H1 (cell line): ENCODE measurements around the gene CUX1. TPM values are rescaled to one million over a fixed set of nuclear protein-coding genes. Genes with fewer than 3 reads are reported as not detected.

Experiments
- CTCF ChIA-PET: fragments of 300-600 bp; sonication (Branson Sonifier 250); formaldehyde crosslinking; loops from one replicate; lab custom pipeline; 2021; ENCODE audit not compliant: partially characterized antibody; lab: Charles Lee
- POLR2A ChIA-PET: fragments of 300-600 bp; sonication (Branson Sonifier 250); formaldehyde crosslinking; loops from one replicate; lab custom pipeline; 2021; ENCODE audit warnings: inconsistent platforms; ENCODE audit not compliant: partially characterized antibody; lab: Charles Lee
- DNase-seq, 2 experiments: peaks; one replicate each; pipeline versions ENCODE4 v3.0.0 to v3.0.0-alpha.2; 2010 to 2022; ENCODE audit warnings: low spot score in 2 of 2, low read depth in 1 of 2, mixed read lengths in 1 of 2
- FAIRE-seq: peaks from 2 replicates; lab custom pipeline; 2011; peaks lifted over from hg19 to GRCh38; lab: Jason Lieb, UNC
- H2AFZ ChIP-seq: 2 replicates; pipeline ENCODE4 v1.8.1; 2012; ENCODE audit warnings: low read length, inconsistent platforms
- H2AK5ac ChIP-seq: 2 replicates; pipeline ENCODE4 v1.6.1; 2013; ENCODE audit warnings: low read depth, low read length
- H2BK120ac ChIP-seq: replicated peaks from 2 replicates; pipeline ENCODE3; 2013; ENCODE audit warnings: low read depth, low read length, inconsistent platforms
- H2BK12ac ChIP-seq: 2 replicates; pipeline ENCODE4 v1.6.1; 2013; ENCODE audit warnings: low read depth, low read length
- H2BK15ac ChIP-seq: 2 replicates; pipeline ENCODE4 v1.6.1; 2013; ENCODE audit warnings: low read length
- H2BK20ac ChIP-seq: 2 replicates; pipeline ENCODE4 v1.6.1; 2013; ENCODE audit warnings: low read length
- H2BK5ac ChIP-seq: 2 replicates; pipeline ENCODE4 v1.6.1; 2013; ENCODE audit warnings: low read depth, low read length
- H3K14ac ChIP-seq: 2 replicates; pipeline ENCODE4 v1.6.1; 2013; ENCODE audit warnings: inconsistent platforms; ENCODE audit not compliant: insufficient read length
- H3K18ac ChIP-seq: 2 replicates; pipeline ENCODE4 v1.6.1; 2013; ENCODE audit warnings: low read length; ENCODE audit errors: extremely low read depth
- H3K23ac ChIP-seq: 2 replicates; pipeline ENCODE4 v1.6.1; 2013; ENCODE audit warnings: inconsistent platforms; ENCODE audit not compliant: insufficient read length
- H3K23me2 ChIP-seq: 2 replicates; pipeline ENCODE4 v1.6.1; 2013; ENCODE audit warnings: low read depth, low read length
- H3K27ac ChIP-seq: 2 replicates; pipeline ENCODE4 v1.6.1; 2011; ENCODE audit warnings: low read depth, low read length, inconsistent platforms
- H3K27me3 ChIP-seq, 4 experiments: replicated peaks in 1 of 4; 1 replicate in 1 of 4; 2 replicates in 3 of 4; pipeline versions ENCODE4 v1.6.1 to v1.8.1; 2011 to 2013; ENCODE audit warnings: low read length in 3 of 4, mild to moderate bottlenecking in 3 of 4, inconsistent platforms in 2 of 4, mixed read lengths in 2 of 4, moderate library complexity in 1 of 4; ENCODE audit not compliant: control insufficient read depth in 3 of 4, insufficient read depth in 3 of 4; ENCODE audit errors: extremely low read depth in 1 of 4
- H3K36me3 ChIP-seq, 4 experiments: 2 replicates each; pipeline versions ENCODE4 v1.6.1 to v1.8.1; 2011 to 2013; ENCODE audit warnings: mild to moderate bottlenecking in 4 of 4, low read length in 3 of 4, moderate library complexity in 2 of 4, control low read depth in 1 of 4, inconsistent platforms in 1 of 4; ENCODE audit not compliant: insufficient read depth in 4 of 4, control insufficient read depth in 2 of 4
- H3K4ac ChIP-seq: replicated peaks from 2 replicates; pipeline ENCODE3; 2013; ENCODE audit warnings: low read length, low read depth, mixed read lengths, inconsistent platforms; ENCODE audit not compliant: insufficient read length
- H3K4me1 ChIP-seq, 4 experiments: replicated peaks in 1 of 4; 1 replicate in 1 of 4; 2 replicates in 3 of 4; pipeline versions ENCODE4 v1.6.1 to v1.8.1; 2011 to 2013; ENCODE audit warnings: low read length in 3 of 4, inconsistent platforms in 2 of 4, mixed read lengths in 1 of 4; ENCODE audit not compliant: insufficient read depth in 4 of 4, control insufficient read depth in 3 of 4
- H3K4me2 ChIP-seq, 2 experiments: 2 replicates each; pipeline versions ENCODE4 v1.6.1 to v1.8.1; 2011 to 2013; ENCODE audit warnings: low read depth in 2 of 2, low read length in 2 of 2, control low read depth in 1 of 2, inconsistent platforms in 1 of 2, mild to moderate bottlenecking in 1 of 2; ENCODE audit not compliant: insufficient read depth in 1 of 2
- H3K4me3 ChIP-seq, 4 experiments: fragments of 200-600, 300-600 bp in 1 of 4; sonication (generic), shearing (Covaris generic), sonication (Bioruptor Twin) in 1 of 4; 2 replicates each; pipeline versions ENCODE4 v1.5.1 to v1.8.1; 2011 to 2016; ENCODE audit warnings: low read length in 4 of 4, low read depth in 3 of 4, control low read depth in 2 of 4, inconsistent platforms in 2 of 4, mild to moderate bottlenecking in 2 of 4, mixed read lengths in 1 of 4, moderate library complexity in 1 of 4; ENCODE audit not compliant: insufficient read depth in 2 of 4; ENCODE audit errors: extremely low read depth in 1 of 4
- H3K56ac ChIP-seq: replicated peaks from 2 replicates; pipeline ENCODE3; 2013; ENCODE audit warnings: low read depth, mild to moderate bottlenecking, mixed read lengths, low read length, inconsistent platforms; ENCODE audit not compliant: insufficient read length
- H3K79me1 ChIP-seq: 2 replicates; pipeline ENCODE4 v1.6.1; 2013; ENCODE audit warnings: low read depth, low read length, control low read depth
- H3K79me2 ChIP-seq, 2 experiments: 2 replicates each; pipeline versions ENCODE4 v1.6.1 to v1.8.1; 2012 to 2013; ENCODE audit warnings: low read length in 2 of 2, mild to moderate bottlenecking in 2 of 2, inconsistent platforms in 1 of 2; ENCODE audit not compliant: insufficient read depth in 2 of 2, control insufficient read depth in 1 of 2
- H3K9ac ChIP-seq, 4 experiments: replicated peaks in 1 of 4; 1 replicate in 1 of 4; 2 replicates in 3 of 4; pipeline versions ENCODE4 v1.6.1 to v1.8.1; 2011 to 2013; ENCODE audit warnings: low read depth in 3 of 4, low read length in 3 of 4, control low read depth in 2 of 4, mild to moderate bottlenecking in 2 of 4, moderate library complexity in 2 of 4, inconsistent platforms in 1 of 4; ENCODE audit errors: extremely low read depth in 1 of 4
- H3K9me3 ChIP-seq, 2 experiments: 2 replicates each; pipeline versions ENCODE4 v1.6.1 to v1.8.1; 2012 to 2013; ENCODE audit warnings: mild to moderate bottlenecking in 2 of 2, moderate library complexity in 2 of 2, control low read depth in 1 of 2, inconsistent platforms in 1 of 2, low read depth in 1 of 2, low read length in 1 of 2, mixed read lengths in 1 of 2; ENCODE audit not compliant: insufficient read depth in 2 of 2
- H4K20me1 ChIP-seq, 2 experiments: replicated peaks in 1 of 2; 2 replicates each; pipeline versions ENCODE3 to v1.8.1; 2011 to 2013; ENCODE audit warnings: inconsistent platforms in 2 of 2, low read length in 2 of 2, mild to moderate bottlenecking in 1 of 2; ENCODE audit not compliant: insufficient read depth in 2 of 2, control insufficient read depth in 1 of 2
- H4K5ac ChIP-seq: 2 replicates; pipeline ENCODE4 v1.6.1; 2013; ENCODE audit warnings: low read length, low read depth, mixed read lengths, inconsistent platforms; ENCODE audit not compliant: insufficient read length
- H4K8ac ChIP-seq: 2 replicates; pipeline ENCODE4 v1.8.0; 2013; ENCODE audit warnings: mild to moderate bottlenecking, moderate library complexity, low read length, inconsistent platforms; ENCODE audit not compliant: insufficient read depth; ENCODE audit errors: extremely low read depth
- H4K91ac ChIP-seq: replicated peaks from 2 replicates; pipeline ENCODE3; 2013; ENCODE audit warnings: low read length, mixed read lengths, inconsistent platforms; ENCODE audit not compliant: insufficient read length
- CBX5 ChIP-seq: fragments of 300-800, 300-1000 bp; sonication (generic); IDR thresholded peaks from 2 replicates; pipeline ENCODE4 v1.7.1; 2016; ENCODE audit warnings: antibody characterized with exemption, low read length, low read depth
- CBX8 ChIP-seq: fragments of 300-800, 300-1000 bp; sonication (generic); IDR thresholded peaks from 2 replicates; pipeline ENCODE4 v1.7.1; 2016; ENCODE audit warnings: low read depth, low read length, borderline replicate concordance
- EP300 ChIP-seq, 2 experiments: IDR thresholded peaks; 1 replicate in 1 of 2; 2 replicates in 1 of 2; pipeline ENCODE4 v1.6.1; 2011 to 2012; ENCODE audit warnings: low read depth in 2 of 2, low read length in 2 of 2, mild to moderate bottlenecking in 2 of 2, borderline replicate concordance in 1 of 2, inconsistent platforms in 1 of 2, moderate library complexity in 1 of 2
- GABPA ChIP-seq: IDR thresholded peaks from 2 replicates; pipeline ENCODE4 v1.6.1; 2011; ENCODE audit warnings: mild to moderate bottlenecking, low read length, moderate library complexity, borderline replicate concordance; ENCODE audit not compliant: insufficient read depth
- JUND ChIP-seq: IDR thresholded peaks from 2 replicates; pipeline ENCODE4 v1.6.1; 2011; ENCODE audit warnings: mild to moderate bottlenecking, improper control_type of control experiment, low read length
- RBBP5 ChIP-seq: IDR thresholded peaks from 2 replicates; pipeline ENCODE4 v1.7.1; 2012; ENCODE audit warnings: low read depth, mild to moderate bottlenecking, inconsistent platforms, low read length, moderate library complexity, borderline replicate concordance
- SIN3A ChIP-seq, 2 experiments: IDR thresholded peaks in 1 of 2; conservative IDR thresholded peaks in 1 of 2; 2 replicates each; pipeline ENCODE4 v1.6.1; 2011 to 2012; ENCODE audit warnings: low read length in 2 of 2, improper control_type of control experiment in 1 of 2, low read depth in 1 of 2, mild to moderate bottlenecking in 1 of 2
- SIX5 ChIP-seq: IDR thresholded peaks from 2 replicates; pipeline ENCODE4 v1.6.1; 2011; ENCODE audit warnings: mild to moderate bottlenecking, low read depth, low read length
- TEAD4 ChIP-seq: IDR thresholded peaks from 2 replicates; pipeline ENCODE4 v1.6.1; 2012; ENCODE audit warnings: low read depth, low read length, inconsistent platforms, mixed read lengths
- ZNF274 ChIP-seq: IDR thresholded peaks from 2 replicates; pipeline ENCODE4 v1.7.0; 2012; ENCODE audit warnings: low read length, borderline replicate concordance; ENCODE audit errors: extremely low read depth
- WGBS, 2 experiments: shearing (Covaris generic) in 1 of 2; methylation state at CpG; one replicate each; pipeline versions ENCODE4 v1.1.6 to v1.1.7; 2013 to 2015; ENCODE audit warnings: low lambda C conversion rate in 2 of 2, mixed read lengths in 2 of 2, inconsistent platforms in 1 of 2, low coverage in 1 of 2, missing lambda C conversion rate in 1 of 2; ENCODE audit not compliant: insufficient replicate concordance in 2 of 2, insufficient coverage in 1 of 2, insufficient read length in 1 of 2; ENCODE audit errors: extremely low coverage in 1 of 2, missing lambda C conversion rate in 1 of 2; 5-methylcytosine and 5-hydroxymethylcytosine counted together
- polyA plus RNA-seq, 7 experiments: library from polyadenylated mRNA; depleted of rRNA in 3 of 7; stranded (reverse) in 5 of 7; unstranded in 2 of 7; fragments of >200 nt in 5 of 7; fragments of 200-250 nt in 2 of 7; gene quantifications; 1 replicate in 5 of 7; 2 replicates in 1 of 7; 4 replicates in 1 of 7; pipeline versions ENCODE4 v1.2.1 to v1.2.3, GENCODE V29; 2011 to 2013; ENCODE audit warnings: missing spikeins in 2 of 7, mixed read lengths in 2 of 7
- total RNA-seq: library from RNA; stranded (reverse); fragmentation: NEBNext Ultra II Directional; extraction: Animal tissue kit (Norgen Biotek cat#: 25700); gene quantifications from 2 replicates; pipeline ENCODE4 v1.2.1, GENCODE V29; 2021

The CUX1 gene
- total and polyA plus RNA-seq, 2 of the 8 experiments (the other 6 are each of a cell fraction or from before 2014, with no cell fraction given), result 21.6 to 65.9 TPM

DNA sequence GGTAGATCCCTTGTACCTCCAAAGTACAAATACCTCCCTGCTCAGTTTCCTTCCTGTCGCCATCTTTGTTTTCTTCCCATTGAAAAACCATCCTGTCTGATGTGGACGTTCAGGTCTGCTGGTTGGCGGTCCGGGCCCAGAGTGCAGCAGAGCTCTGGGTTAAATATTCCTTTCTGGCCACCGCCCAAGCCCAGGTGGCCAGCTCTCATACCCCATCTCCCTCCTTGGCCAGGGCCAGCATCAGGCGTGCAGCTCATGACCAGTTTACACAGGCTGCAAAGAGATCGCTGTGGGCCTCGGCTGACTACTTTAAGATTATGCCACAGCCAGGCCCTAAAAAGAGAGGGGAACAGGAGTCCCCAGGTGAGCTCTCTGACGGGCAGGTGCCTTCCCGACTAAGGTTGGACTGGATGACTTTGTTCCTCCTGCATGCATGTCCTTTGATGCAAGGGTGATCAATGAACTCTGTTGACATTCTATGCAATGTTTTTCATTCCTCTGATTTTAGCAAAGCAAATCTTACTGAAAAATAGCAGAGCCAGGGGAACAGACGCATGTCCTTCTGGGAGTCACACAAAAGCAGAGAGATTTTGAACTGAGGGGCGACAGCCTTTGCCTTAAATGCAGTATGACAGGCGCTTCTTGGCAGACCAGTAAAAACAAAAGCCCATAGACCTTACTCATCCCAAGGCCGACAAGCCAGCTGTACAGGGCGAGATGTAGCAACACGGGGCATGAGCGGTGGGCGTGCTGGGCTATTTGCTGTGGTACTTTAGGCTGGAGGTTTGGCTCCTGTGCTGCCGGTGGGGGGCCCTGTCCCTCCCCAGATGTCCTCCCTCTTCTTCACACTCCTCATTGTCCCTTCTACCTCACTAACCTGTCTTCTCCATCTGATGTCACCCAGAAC lies 435.9 kb downstream of the CUX1 start:
- DNase-seq, result no peak
- Histone ChIP-seq H3K4me1 (peaks cover 0 to 6% (median 0%) of the 10 kb centered on the region in 4 experiments; a peak in 3 of 7 replicates), H2BK20ac (no peak overlapping the region)
- TF ChIP-seq TEAD4 (no peak), GABPA (no peak), ZNF274 (no peak), RBBP5 (no peak), EP300 (IDR thresholded peaks at IDR 0.05; ENCODE audit: borderline replicate concordance in 1 of 2, low read depth in 2 of 2, low read length in 2 of 2) (no peak), SIN3A (conservative IDR thresholded peaks at IDR 0.05 in 1 of 2, IDR thresholded peaks at IDR 0.05 in 1 of 2; ENCODE audit: low read depth in 1 of 2, low read length in 2 of 2) (no peak), CBX8 (no peak), SIX5 (no peak), JUND (no peak), CBX5 (no peak)

More for the DNA sequence above, 435.9 kb downstream of the CUX1 start:
- no peak overlapping the region for H3K27ac ChIP-seq
- no peak overlapping the region for H2BK5ac ChIP-seq
- no peak overlapping the region for H3K14ac ChIP-seq
- no peak overlapping the region for H3K9ac ChIP-seq
- H3K23ac ChIP-seq, result no peak overlapping the region
- no peak overlapping the region for H3K4ac ChIP-seq
- no peak for FAIRE-seq
- 89% methylated on average over 19 of the region's 19 CpGs; no CpG with 5 or more reads in 1 of the 2 experiments for WGBS, 2 experiments
- no peak overlapping the region for H4K8ac ChIP-seq
- no peak overlapping the region for H3K4me2 ChIP-seq
- no peak overlapping the region for H3K4me3 ChIP-seq
- no peak overlapping the region for H2AK5ac ChIP-seq
- H3K23me2 ChIP-seq, result no peaks in the 10 kb centered on the region
- no peak overlapping the region for H3K18ac ChIP-seq
- no peaks in the 10 kb centered on the region for H3K79me1 ChIP-seq
- no peak overlapping the region for H4K91ac ChIP-seq
- ChIA-PET CTCF (interaction anchor here (0.8 to 2.1 kb wide), 9 partner anchors 9 to 336 kb away, joined by 3 to 13 read pairs (median 4); no protein-coding TSS in a partner anchor), POLR2A (interaction anchor here (0.6 to 0.7 kb wide), 2 partner anchors 17 to 141 kb away, joined by 3 read pairs; no protein-coding TSS in a partner anchor)
- H2BK15ac ChIP-seq, result no peak overlapping the region
- peaks cover 0 to 3% (median 0%) of the 10 kb centered on the region in 4 experiments; a peak in 2 of 8 replicates for H3K36me3 ChIP-seq
- no peak overlapping the region for H4K5ac ChIP-seq
- H3K9me3 ChIP-seq, result no peaks in the 10 kb centered on the region
- H2AFZ ChIP-seq, result no peak overlapping the region
- H2BK120ac ChIP-seq, result no peak overlapping the region
- no peak overlapping the region for H3K56ac ChIP-seq
- no peaks in the 10 kb centered on the region for H3K27me3 ChIP-seq
- no peaks in the 10 kb centered on the region for H3K79me2 ChIP-seq
- H2BK12ac ChIP-seq, result no peak overlapping the region
- H4K20me1 ChIP-seq, result no peaks in the 10 kb centered on the region
